Stimulated activated CD4-positive, alpha-beta T cell treated with anti-CD3 and anti-CD28 coated beads, Interleukin-15, amount 100 ng/mL, for 1 hour (primary cell): Measurements from ENCODE around the gene COX15.
"Not testable (repeated sequence)": the region's sequence is repeated elsewhere in the genome, so short reads cannot be mapped to it uniquely, and the experiment has no call there.

ENCODE experiments used
- DNase-seq, 2 donors: peaks; one replicate each; pipeline ENCODE4 v3.0.0-alpha.2; 2020; ENCODE audit warnings: low read depth in 1 of 2, low spot score in 1 of 2

COX15 gene

GRCh38 chr10:99742254-99742653 lies 10.3 kb upstream of the COX15 start:
- DNase-seq: no peak

DNA sequence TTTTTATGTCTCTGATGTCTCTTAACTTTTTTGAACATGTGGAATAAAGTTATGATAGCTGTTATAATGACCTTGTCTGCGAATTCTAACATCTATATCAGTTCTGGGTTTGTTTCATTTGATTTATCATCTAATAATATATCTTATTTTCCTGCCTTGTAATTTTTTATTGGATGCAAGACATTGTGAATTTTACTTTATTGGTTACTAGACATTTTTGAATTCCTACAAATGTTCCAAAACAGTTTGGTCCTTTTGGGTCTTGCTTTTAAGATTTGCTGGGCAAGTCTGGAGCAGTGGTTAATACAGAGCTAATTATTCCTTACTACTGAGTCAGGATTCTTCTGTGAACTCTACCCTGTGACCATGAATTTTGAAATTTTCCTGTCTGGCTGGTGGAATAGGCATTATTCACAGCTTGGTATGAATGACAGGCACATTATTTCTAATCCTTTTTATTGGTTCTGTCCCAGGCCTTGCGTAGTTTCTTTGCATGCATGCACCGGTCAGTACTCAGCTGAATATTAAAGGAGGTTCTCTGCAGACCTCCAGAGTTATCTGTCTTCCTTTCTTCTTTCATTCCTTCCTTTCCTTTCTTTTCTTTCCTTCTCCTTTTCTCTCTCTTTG lies 9.1 kb upstream of the COX15 start:
- DNase-seq: no peak

DNA sequence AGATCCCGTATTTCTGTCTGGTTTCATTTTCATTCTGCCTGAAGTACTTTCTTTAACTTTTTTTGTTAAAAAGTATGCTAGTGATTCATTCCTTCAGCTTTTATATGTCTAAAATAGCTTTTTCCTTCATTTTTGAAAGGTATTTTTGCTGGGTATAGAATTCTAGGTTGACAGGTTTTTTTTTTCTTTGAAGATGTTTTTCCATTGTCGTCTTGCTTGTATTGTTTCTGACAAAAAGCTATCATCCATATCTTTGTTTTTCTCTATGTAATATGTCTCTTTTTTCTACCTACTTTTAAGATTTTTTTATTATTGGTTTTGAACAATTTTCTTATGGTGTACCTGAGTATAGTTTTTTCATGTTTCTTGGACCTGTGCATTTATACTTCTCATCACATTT lies 8.3 kb upstream of the COX15 start:
- no peak for DNase-seq

- not testable (repeated sequence) for DNase-seq
Measured at GRCh38 chr10:99734111-99734510, 2.2 kb upstream of the COX15 start.

DNA sequence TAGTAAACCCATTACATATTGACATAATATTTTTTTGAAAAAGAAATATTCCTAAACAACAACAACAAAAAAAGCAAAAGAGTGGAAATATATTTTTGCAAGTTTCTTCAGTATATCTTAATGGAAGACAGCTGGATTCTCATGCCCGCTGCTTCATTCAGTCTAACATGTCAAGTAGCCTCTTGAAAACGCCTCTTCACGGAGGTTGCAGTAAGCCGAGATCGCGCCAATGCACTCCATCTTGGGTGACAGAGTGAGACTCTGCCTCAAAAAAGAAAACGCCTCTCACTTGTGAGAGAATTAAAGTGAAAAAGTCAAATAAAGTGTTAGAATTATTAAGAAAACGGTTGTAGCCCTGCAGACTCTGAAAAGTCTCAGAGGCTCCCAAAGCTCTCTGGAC lies 1.4 kb upstream of the COX15 start:
- DNase-seq: no peak

GRCh38 chr10:99731306-99732032 lies 458 bp downstream of the COX15 start:
- DNase-seq: no peak

- no peak for DNase-seq
Measured at GRCh38 chr10:99730026-99730425, 1.9 kb downstream of the COX15 start.

DNA sequence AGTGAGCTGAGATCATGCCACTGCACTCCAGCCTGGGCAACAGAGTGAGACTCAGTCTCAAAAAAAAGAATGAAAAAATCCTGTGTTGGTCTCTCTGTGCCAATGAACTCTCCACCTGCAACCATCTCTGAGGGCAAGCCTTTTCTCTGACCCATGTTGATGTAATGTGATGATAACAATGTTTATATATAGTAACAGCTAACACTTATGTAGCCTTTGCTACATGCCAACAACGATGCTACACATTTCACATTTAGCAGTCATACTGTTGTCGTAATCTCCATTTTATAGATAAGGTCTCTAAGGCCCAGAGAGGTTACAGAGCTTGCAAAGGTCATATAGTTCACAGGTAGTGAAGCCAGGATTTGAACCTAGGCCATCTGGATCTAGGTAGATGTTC lies 11.5 kb downstream of the COX15 start:
- DNase-seq: no peak

DNA sequence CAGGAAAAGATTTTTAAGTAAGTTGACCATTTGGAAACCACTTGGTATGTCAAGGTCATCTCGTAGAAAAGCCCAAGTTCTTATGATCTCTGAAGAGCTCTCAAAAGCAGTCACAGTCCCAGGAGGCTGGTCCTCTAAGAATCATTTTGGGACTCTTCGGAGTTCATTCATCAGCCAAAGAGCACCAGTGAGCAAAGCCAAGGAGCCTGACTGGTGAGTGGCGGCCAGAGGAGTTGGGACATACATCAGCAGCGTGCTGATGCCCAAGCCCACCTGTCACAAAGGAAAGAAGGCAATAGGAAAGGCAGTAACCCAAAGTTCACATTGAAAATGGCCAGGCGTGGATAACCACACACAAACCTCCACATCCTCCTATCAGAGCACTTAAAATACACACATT lies 17.5 kb downstream of the COX15 start:
- no peak for DNase-seq

GRCh38 chr10:99711129-99711719 lies 20.7 kb downstream of the COX15 start:
- DNase-seq: no peak

- no peak for DNase-seq
Measured at GRCh38 chr10:99709480-99710229, 22.3 kb downstream of the COX15 start.

DNA sequence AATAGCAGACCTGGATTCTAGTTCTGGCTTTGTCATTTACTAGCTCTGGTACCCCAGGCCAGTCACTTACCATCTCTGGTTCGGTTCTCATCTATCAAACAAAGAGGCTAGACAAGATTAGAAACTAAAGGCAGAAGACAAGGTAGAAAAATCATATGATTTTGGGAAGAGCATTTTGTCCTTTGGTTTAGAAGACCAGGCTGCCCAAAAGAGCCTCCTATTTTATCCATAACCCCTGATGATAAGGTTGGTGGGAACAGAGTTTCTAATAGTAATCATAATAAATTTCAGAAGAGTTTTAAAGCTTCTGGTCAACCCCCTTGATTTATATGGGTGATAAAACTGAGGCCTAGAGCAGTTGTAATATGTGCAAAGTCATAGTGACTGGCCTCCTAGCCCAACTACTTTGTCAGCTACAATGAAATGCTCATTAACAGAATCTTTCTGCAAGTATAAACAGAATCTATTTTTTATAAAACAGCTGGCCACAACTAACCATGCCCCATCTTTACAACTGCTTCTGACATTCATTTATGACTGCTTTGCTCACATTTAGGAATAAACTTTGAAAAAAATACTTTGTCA lies 23.4 kb downstream of the COX15 start:
- DNase-seq: no peak

- DNase-seq: no peak
Measured at GRCh38 chr10:99700649-99701048, 31.3 kb downstream of the COX15 start.

DNA sequence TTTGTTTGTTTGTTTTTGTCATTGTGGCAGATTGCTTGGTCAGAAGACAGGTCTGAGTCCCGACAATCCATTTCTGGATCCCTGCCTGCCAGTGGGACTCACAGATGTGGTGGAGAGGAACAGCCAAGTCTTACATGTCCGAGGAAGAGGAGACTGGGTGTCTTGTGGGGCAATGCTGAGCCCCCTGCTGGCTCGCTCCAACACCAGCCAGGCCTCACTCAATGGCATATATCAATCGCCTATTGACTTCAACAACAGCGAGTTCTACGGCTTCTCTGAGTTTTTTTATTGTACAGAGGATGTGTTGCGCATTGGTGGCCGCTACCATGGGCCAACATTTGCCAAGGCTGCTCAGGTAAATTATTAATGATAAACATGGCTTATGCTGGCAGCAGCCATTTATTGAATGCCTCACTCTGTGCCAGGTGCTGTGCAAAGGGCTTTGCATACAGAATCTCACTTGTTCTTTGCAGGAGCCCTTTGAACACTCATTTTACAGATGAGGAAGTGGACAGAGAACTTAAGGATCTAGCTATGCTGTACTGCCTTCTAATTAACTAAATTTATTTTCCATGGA lies 33.3 kb downstream of the COX15 start:
- DNase-seq: no peak

DNA sequence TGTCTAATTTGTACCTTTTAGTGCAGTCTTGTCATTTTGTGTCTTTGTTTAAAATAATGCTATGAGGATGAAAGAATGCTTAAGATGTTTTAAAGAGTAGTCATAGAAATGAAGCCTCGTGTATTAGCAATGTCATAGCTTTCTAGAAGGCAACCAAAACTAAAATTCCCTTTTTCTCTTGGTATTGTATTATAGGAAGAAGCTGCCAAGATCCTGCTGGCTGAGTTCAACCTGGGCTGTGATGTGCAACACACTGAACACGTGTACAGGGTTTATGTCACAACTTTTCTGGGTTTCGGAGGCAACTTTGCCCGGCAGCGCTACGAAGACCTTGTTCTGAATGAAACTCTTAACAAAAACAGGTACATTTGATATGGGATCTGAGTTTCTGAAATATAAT lies 36.2 kb downstream of the COX15 start:
- no peak for DNase-seq

GRCh38 chr10:99693933-99694583 lies 37.9 kb downstream of the COX15 start:
- no peak for DNase-seq

- DNase-seq: no peak
Measured at GRCh38 chr10:99689461-99689860, 42.5 kb downstream of the COX15 start.

GRCh38 chr10:99685597-99685967 lies 46.3 kb downstream of the COX15 start:
- DNase-seq: no peak

- no peak for DNase-seq
Measured at GRCh38 chr10:99682752-99683151, 49.2 kb downstream of the COX15 start.
